HepG2 (cell line): ENCODE measurements around the gene CES2. TPM values are rescaled to one million over a fixed set of nuclear protein-coding genes. Genes with fewer than 3 reads are reported as not detected.
A peak's percentile ranks its signal among the peaks of the same experiment; 100 is the strongest.

ENCODE experiments used
- HDAC2 ChIP-seq: sonication (generic); formaldehyde crosslinking; IDR thresholded peaks from 2 replicates; pipeline ENCODE4 v1.4.0; 2020; ENCODE audit warnings: missing genetic modification reagents
- MLLT10 ChIP-seq: sonication (generic); formaldehyde crosslinking; IDR thresholded peaks from 2 replicates; pipeline ENCODE4 v1.4.0; 2020; ENCODE audit warnings: missing genetic modification reagents
- RFX3 ChIP-seq: IDR thresholded peaks from 2 replicates; pipeline ENCODE4 v1.6.1; 2016; ENCODE audit warnings: missing biosample characterization, missing genetic modification reagents
- SAP130 ChIP-seq: IDR thresholded peaks from 2 replicates; pipeline ENCODE4 v1.6.1; 2016; ENCODE audit warnings: low read depth
- SIN3B ChIP-seq: fragments of 150-350 bp; IDR thresholded peaks from 2 replicates; pipeline ENCODE4 v1.6.1; 2014; ENCODE audit warnings: low read length
- SSRP1 ChIP-seq: IDR thresholded peaks from 2 replicates; pipeline ENCODE4 v1.6.1; 2016; ENCODE audit warnings: control low read depth
- TGIF2 ChIP-seq: IDR thresholded peaks from 2 replicates; pipeline ENCODE4 v1.6.1; 2016; ENCODE audit warnings: control low read depth, missing compliant biosample characterization
- YEATS2 ChIP-seq: sonication (generic); formaldehyde crosslinking; IDR thresholded peaks from 2 replicates; pipeline ENCODE4 v1.4.0; 2020; ENCODE audit warnings: missing genetic modification reagents, borderline replicate concordance
- ZFP36 ChIP-seq: fragments of 150-350 bp; IDR thresholded peaks from 2 replicates; pipeline ENCODE4 v1.6.1; 2018; ENCODE audit warnings: borderline replicate concordance, low read length, low read depth; ENCODE audit not compliant: partially characterized antibody
- ZNF260 ChIP-seq: sonication (generic); formaldehyde crosslinking; IDR thresholded peaks from 2 replicates; pipeline ENCODE4 v1.4.0; 2020; ENCODE audit warnings: missing genetic modification reagents, low read depth, mild to moderate bottlenecking, borderline replicate concordance
- ZNF772 ChIP-seq: sonication (generic); formaldehyde crosslinking; IDR thresholded peaks from 2 replicates; pipeline ENCODE4 v1.5.0; 2020; ENCODE audit warnings: mild to moderate bottlenecking, missing genetic modification reagents
- ZNF781 ChIP-seq: sonication (generic); formaldehyde crosslinking; IDR thresholded peaks from 2 replicates; pipeline ENCODE4 v1.5.1; 2020; ENCODE audit warnings: borderline replicate concordance, mild to moderate bottlenecking, missing genetic modification reagents; ENCODE audit errors: not compliant biosample characterization
- ZNF841 ChIP-seq: sonication (generic); formaldehyde crosslinking; IDR thresholded peaks from 2 replicates; pipeline ENCODE4 v1.8.1; 2023; ENCODE audit warnings: missing genetic modification reagents, borderline replicate concordance
- polyA plus RNA-seq, 8 experiments: library from polyadenylated mRNA; depleted of rRNA in 3 of 8; stranded (reverse) in 7 of 8; unstranded in 1 of 8; fragments of >200 nt; fragmentation: Illumina TruSeq in 4 of 8; extraction: Trizol in 4 of 8; gene quantifications; 2 replicates each; pipeline versions ENCODE4 v1.2.1 to v1.2.3, GENCODE V29; 2011 to 2016; ENCODE audit warnings: low read depth in 4 of 8, missing spikeins in 1 of 8, mixed read lengths in 1 of 8; ENCODE audit not compliant: insufficient read depth in 1 of 8
- total RNA-seq, 5 experiments: library from RNA; depleted of rRNA; stranded (reverse); fragments of >200 nt; fragmentation: Illumina TruSeq; extraction: Trizol; gene quantifications; 2 replicates each; pipeline ENCODE4 v1.2.3, GENCODE V29; 2016; ENCODE audit warnings: low read depth in 1 of 5
- TF ChIP-seq, protein P1 (sequence below): sonication (generic); formaldehyde crosslinking; IDR thresholded peaks from 2 replicates; pipeline ENCODE4 v1.5.1; 2020; ENCODE audit warnings: mild to moderate bottlenecking, missing genetic modification reagents, borderline replicate concordance
- TF ChIP-seq, protein P2 (sequence below): IDR thresholded peaks from 2 replicates; pipeline ENCODE4 v1.6.1; 2016; ENCODE audit warnings: low read depth, borderline replicate concordance
- TF ChIP-seq, protein P3 (sequence below): sonication (generic); formaldehyde crosslinking; IDR thresholded peaks from 2 replicates; pipeline ENCODE4 v1.9.0; 2021; ENCODE audit warnings: missing genetic modification reagents, borderline replicate concordance

The CES2 gene
- total and polyA plus RNA-seq, 2 of the 13 experiments (the other 11 are each of a cell fraction or from before 2014, with no cell fraction given) = 50.6 to 63.8 TPM

DNA sequence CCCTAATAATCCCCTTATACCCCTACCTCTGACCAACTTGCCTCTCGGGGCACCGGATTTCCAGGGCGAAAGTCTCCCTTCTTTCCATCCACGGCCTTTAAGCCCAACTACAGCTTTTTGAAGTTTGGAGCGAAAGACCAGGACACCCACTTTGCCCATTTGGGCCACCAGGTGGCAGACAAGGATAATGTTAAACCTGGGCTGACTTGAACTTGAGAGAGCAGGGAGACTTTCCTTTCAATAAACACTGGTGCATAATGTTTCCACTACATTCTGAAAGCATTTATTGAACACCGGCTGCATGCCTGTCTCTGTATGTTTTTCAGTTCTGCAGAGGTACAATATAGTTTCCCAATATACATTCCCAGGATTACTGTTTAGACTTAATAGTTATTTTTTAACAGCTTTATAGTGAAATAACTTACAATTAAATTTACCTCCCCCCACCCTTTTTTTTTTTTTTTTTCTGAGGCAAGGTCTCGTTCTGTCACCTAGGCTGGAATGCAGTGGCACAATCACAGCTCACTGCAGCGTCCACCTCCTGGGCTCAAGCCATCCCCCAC, 18.9 kb downstream of the CES2 start (continued):
- TF ChIP-seq, protein P1, sequence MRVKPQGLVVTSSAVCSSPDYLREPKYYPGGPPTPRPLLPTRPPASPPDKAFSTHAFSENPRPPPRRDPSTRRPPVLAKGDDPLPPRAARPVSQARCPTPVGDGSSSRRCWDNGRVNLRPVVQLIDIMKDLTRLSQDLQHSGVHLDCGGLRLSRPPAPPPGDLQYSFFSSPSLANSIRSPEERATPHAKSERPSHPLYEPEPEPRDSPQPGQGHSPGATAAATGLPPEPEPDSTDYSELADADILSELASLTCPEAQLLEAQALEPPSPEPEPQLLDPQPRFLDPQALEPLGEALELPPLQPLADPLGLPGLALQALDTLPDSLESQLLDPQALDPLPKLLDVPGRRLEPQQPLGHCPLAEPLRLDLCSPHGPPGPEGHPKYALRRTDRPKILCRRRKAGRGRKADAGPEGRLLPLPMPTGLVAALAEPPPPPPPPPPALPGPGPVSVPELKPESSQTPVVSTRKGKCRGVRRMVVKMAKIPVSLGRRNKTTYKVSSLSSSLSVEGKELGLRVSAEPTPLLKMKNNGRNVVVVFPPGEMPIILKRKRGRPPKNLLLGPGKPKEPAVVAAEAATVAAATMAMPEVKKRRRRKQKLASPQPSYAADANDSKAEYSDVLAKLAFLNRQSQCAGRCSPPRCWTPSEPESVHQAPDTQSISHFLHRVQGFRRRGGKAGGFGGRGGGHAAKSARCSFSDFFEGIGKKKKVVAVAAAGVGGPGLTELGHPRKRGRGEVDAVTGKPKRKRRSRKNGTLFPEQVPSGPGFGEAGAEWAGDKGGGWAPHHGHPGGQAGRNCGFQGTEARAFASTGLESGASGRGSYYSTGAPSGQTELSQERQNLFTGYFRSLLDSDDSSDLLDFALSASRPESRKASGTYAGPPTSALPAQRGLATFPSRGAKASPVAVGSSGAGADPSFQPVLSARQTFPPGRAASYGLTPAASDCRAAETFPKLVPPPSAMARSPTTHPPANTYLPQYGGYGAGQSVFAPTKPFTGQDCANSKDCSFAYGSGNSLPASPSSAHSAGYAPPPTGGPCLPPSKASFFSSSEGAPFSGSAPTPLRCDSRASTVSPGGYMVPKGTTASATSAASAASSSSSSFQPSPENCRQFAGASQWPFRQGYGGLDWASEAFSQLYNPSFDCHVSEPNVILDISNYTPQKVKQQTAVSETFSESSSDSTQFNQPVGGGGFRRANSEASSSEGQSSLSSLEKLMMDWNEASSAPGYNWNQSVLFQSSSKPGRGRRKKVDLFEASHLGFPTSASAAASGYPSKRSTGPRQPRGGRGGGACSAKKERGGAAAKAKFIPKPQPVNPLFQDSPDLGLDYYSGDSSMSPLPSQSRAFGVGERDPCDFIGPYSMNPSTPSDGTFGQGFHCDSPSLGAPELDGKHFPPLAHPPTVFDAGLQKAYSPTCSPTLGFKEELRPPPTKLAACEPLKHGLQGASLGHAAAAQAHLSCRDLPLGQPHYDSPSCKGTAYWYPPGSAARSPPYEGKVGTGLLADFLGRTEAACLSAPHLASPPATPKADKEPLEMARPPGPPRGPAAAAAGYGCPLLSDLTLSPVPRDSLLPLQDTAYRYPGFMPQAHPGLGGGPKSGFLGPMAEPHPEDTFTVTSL (CRISPR knock-in tag) = peak; percentile 41; the same call in 1 of the 2 replicates
- TF ChIP-seq ZNF841 (CRISPR knock-in tag) (no peak), YEATS2 (CRISPR knock-in tag) (peak; percentile 69; the same call in 1 of the 2 replicates), ZFP36 (peak; percentile 31), SAP130 (CRISPR knock-in tag) (peak; percentile 69), HDAC2 (peak; percentile 62; the same call in 1 of the 2 replicates), TGIF2 (CRISPR knock-in tag) (no peak), SSRP1 (CRISPR knock-in tag) (no peak), ZNF781 (peak; percentile 17), ZNF260 (CRISPR knock-in tag) (no peak), ZNF772 (CRISPR knock-in tag) (no peak), SIN3B (0 out of 2 replicates have a peak, but pooled peaks have one; percentile 64), RFX3 (0 out of 2 replicates have a peak, but pooled peaks have one; percentile 29), MLLT10 (CRISPR knock-in tag) (no peak)
- TF ChIP-seq, protein P2, sequence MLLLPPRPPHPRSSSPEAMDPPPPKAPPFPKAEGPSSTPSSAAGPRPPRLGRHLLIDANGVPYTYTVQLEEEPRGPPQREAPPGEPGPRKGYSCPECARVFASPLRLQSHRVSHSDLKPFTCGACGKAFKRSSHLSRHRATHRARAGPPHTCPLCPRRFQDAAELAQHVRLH (CRISPR knock-in tag) = peak; percentile 49; the same call in 1 of the 2 replicates
- TF ChIP-seq, protein P3, sequence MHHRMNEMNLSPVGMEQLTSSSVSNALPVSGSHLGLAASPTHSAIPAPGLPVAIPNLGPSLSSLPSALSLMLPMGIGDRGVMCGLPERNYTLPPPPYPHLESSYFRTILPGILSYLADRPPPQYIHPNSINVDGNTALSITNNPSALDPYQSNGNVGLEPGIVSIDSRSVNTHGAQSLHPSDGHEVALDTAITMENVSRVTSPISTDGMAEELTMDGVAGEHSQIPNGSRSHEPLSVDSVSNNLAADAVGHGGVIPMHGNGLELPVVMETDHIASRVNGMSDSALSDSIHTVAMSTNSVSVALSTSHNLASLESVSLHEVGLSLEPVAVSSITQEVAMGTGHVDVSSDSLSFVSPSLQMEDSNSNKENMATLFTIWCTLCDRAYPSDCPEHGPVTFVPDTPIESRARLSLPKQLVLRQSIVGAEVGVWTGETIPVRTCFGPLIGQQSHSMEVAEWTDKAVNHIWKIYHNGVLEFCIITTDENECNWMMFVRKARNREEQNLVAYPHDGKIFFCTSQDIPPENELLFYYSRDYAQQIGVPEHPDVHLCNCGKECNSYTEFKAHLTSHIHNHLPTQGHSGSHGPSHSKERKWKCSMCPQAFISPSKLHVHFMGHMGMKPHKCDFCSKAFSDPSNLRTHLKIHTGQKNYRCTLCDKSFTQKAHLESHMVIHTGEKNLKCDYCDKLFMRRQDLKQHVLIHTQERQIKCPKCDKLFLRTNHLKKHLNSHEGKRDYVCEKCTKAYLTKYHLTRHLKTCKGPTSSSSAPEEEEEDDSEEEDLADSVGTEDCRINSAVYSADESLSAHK (CRISPR knock-in tag) = no peak; the same call in 1 of the 2 replicates
- TF ChIP-seq, all 625 proteins: peak for 87
